HG03039 (cell line): ENCODE measurements around the gene TP73.
A peak's percentile ranks its signal among the peaks of the same experiment; 100 is the strongest.

Experiments used
- ATAC-seq: cut with Tn5 transposase; IDR thresholded peaks from one replicate; pipeline ENCODE4 v1.9.1; 2021; ENCODE audit warnings: mild to moderate bottlenecking, moderate library complexity; ENCODE audit not compliant: unreplicated experiment

Gene TP73

DNA sequence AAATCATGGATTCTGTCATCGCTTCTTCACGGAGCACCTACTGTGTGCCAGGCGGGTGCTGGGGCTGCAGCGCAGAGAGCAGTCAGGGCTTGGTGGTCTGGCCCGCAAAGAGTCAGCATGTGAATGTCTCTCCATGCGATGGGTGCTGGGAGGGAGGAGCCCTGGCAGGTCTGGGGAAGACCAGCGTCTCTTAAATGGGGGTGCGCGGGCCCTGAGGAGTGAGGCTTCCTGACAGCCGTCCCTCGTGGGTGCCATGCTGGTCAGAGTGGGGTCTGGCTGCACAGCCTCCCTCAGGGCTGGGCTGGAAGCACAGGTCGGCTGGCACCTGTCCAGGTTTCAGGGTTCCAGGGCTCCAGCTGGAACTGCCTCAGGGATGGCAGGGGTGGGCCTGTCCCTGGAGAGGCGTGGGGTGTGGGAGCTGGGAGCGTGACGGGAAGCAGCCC, 18.5 kb downstream of the TP73 start:
- no peak for ATAC-seq

DNA sequence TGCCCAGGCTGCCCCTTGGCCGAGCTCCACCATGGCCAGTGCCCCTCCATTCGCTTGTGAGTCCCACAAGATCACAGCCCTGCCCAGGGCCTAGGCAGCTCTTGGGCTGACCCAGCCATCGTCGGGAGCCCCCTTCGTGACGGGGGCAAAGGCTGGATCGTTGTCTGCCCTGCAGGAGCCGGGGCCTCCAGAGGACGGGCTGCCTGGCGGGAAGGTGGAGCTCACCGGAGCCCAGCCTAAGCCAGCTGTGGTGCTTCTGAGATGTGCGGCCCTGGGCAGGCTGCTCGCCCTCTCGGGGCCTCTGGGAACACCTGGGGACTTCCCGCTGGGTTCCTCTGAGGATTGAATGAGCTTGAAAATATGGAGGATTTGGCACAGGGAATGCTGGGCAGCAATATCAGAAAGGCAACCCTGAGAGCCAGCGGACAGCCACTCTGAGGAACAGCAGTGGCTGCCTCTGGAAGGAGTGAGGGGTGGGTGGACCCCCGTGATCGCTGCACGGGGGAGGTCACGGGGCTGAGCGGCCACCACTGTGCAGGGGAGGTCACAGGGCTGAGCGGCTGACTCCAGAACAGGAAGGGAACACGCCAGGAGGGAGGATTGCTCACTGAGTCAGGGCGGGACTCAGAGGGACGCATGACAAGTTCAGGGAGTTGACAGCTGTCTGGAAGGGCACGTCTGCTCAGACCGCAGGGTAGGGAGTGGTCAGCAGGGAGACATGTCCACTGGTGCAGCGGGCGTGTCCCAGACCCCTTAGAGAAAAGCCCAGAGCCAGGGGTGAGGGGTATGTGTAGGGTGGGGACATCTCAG, 19.3 kb downstream of the TP73 start:
- ATAC-seq, result no peak

DNA sequence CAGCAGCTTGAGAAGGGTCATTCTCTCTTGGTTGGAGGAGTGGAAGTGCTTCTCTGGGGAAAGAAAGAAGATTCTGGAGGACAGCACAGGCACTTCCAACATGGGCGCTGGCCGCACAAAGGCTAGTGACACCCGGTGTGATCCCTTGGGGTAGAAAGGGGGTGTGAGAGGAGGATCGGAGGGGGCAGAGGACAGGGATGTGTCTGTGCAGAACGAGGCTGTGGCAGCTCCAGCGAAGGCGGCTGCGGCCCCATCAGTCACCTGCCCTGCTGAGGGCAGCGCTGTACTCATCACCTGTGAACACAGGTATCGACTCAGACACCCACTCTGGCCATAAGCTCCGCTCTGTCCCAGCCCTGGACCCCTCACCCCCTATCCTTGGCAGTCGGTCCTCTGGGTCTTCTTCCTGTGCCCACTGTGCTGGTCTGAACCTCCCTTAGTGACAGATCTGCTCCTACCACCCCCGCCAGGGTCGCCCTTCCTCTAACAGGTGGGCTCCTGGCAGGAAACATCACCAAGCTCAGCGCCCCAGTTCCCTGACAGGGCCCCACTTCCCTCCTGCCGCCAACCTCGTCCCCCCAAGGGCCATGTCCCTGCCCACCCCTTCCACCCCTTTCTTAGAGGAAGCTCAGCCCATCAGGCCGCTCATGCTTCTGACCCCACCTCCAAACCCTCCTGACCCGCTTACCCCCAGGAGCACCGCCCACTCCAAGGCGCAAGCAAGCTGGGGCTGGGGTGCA, 20.1 kb downstream of the TP73 start:
- no peak for ATAC-seq

DNA sequence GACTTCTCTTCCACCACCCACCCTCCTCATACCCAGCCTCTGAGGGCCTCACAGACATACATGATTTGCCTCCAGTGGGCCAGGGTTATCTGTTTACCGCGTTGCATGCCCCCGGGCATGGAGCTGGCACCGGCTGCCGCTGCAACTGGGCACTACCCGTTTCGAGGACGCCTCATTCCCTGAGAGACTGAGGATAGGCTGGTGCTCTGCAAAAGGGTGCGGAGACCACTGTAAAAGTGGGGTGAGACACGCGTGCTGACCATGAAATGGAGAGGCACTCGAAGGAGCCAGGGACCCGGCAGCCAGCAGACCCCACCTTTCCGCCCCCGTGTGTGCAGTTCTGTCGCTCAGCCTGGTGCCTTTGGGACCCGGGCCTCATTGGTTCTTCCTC, 20.6 kb downstream of the TP73 start:
- ATAC-seq, result no peak

DNA sequence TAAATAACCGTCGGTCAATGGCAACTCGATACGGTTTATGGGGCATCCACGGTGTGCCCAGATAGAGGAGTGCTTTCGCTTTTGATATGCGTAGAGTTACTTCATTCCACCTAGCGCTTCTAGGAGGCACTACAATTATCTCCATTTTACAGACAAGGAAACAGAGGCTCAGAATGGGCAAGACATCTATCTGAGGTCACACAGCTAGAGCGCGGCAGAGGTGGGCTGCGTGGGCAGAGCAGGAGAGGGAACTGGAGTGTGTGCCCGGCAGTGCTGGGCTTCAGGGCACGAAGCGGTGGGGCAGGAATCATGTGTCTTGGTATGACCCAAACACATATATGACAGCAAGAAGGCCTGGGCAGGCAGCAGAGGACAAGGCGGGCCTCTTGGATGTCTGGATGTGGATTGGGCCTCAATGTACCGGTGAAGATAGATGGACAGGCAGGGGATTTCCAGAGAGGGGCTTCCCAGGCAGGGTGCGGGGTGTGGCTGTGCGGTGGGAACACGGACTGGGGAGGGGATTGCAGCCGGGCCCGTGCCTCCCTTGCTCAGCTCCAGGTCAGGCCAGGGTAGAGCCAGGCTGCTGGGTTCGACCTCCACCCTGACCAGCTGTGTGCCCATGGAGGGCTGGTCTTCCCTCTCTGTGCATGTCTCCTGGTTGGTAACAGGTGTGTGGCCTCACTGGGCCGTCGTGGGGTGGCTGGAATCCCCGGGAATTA, 21.2 kb downstream of the TP73 start:
- no peak for ATAC-seq

DNA sequence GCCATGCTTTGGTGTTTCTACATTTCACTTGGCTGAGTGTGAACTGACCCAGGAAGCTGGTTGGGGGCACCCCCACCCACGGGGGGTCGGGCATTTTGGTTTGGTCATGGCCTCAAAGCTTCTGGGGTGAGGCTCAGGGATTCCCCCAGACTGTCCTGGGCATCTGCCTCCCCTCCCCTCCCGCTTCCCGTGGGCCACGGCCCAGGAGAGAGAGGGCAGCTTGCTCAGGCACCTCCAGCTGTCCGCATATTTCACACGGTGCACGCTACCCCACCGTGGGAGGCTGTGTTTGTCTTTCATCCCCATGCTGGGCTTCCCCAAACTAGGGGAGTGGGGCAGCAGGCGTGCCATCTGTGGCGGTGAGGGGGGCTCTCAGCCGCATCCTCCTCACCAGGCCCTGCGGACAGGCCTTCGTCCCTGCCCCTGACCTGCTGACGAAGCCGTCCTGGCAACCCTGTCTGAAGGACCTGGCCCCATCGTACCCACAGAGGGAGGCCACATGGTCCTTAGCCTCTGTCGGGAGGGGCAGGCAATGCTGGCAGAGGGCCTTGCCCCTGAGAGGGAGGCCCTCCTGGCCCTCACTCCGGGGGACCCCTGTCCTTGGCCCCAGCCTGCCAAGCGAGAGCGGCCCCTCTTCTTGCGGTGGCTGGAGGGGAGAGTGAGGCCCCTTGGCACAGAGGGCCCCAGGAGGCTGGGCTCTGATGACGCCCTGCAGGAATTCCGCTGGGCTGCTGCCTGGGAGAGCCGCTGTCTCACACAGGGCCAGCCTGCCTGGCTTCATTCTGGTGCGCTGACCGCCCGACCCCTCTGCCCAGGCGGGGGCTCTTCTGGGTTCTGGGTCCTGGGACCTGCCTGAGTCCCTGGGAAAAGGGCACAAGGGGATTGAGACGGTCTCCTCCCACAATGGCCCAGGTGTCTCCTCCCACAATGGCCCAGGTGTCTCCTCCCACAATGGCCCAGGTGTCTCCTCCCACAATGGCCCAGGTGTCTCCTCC, 22.1 kb downstream of the TP73 start:
- no peak for ATAC-seq

DNA sequence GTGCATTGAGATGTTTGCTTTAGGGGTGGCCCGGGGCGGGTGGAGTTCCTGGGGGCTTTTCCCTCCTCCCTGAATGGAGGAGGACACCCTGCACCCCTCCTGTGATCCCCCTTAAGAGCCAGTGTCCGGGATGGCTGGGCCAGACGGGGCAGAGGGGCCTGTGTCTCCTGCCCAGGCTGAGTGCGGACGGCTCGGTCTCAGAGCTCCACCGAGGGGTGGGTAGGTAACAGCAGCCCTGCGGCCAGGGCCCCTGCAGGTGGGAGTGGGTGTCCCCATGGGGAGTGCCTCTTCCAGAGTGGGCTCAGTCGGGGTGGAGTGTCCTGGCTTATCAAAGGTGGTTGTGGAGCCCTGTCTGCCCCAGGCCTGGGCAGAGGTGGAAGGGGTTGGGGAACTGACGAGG, 23.1 kb downstream of the TP73 start:
- ATAC-seq, result no peak

DNA sequence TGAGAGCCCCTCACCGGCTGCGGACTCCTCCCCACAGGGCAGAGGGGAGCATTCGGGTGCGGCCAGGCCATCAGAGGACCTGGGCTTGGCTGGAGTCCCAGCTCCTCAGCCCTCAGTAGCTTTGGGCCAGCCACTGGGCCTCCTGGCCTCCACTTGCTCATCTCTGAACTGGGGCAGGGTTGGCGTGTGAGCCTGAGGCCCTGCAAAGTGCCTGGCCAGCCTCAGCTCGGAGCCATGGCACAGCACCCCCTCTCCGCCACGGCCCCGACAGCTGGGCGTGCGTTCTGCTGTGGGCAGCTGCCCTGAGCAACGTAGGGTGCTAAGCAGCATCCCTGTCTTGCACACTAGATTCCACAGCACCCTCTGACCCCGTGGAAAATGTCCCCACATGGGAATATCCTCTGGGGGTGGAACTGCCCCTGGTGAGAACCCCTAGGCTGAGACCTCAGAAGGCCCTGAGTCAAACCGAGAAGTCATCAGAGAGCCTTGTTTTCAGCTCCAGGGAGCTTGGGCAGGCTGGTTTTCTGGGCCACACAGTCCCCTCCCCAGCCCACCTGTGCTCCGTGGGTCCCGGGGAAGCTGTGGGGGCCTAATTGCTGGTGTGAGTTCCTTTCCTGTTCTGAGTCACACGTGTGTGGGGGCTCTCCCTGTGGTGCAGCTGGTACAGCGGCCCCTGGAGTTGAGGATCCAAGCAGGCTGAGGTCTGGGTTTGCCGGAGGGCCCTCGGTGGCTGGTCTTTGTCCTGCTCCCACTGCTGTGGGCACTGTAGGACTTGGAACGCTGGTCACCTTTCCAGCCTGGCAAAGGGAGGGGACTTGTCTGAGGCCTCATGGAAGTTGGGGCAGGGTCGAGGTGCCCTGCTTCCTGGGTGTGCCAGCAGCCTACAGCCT, 24.5 kb downstream of the TP73 start:
- peak; percentile 45 for ATAC-seq

DNA sequence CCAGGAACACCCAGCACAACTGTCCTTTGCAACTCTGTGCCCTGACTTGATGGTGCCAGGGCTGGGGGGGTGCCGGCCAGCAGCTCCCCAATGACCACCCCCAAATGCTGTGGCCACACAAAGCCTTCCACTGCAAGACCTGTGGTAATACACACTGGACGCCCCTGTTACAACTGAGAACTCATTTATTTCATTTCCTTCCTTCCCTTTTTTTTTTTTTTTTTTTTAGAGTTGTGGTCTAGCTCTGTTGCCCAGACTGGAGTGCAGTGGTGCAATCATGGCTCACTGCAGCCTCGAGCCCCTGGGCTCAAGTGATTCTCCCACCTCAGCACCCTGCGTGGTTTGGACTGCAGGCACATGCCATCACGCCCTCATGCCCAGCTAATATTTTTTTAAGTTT, 25.2 kb downstream of the TP73 start:
- ATAC-seq, result no peak

DNA sequence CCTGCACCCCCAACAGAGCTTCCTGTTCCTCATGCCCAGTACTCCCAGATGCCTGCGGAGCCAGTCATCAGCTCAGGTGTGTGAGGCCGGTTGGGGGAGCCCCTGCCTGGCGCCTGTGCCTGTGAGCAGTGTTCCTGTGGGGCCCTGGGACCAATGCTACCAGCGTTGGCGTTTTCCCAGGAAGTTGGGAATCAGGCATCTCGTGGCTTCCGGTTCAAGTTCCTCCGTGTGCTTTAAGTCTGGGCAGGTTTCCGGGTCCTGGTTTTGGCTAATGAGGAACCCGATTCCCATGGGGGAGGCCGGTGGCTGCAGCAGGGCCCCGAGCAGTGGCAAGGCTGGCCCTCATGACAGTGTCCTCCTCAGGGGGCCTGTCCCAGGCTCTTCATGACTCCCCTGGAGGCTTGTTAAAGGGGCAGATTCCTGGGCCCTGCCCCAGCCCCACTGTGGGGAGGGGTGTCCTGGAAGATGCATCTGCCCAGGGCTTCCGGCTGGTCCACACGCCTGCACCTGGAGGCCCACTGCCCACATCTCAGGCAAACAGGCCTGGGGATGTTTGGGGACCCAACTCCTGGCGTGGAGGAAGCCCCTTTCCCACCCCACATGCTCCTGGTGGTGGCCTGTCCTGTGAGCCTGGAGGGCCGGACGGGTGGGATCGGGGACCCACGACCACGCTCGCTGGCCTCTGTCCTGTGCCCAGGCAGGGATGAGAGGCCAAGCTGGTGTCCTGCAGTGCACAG, 26.2 kb downstream of the TP73 start:
- ATAC-seq, result no peak

DNA sequence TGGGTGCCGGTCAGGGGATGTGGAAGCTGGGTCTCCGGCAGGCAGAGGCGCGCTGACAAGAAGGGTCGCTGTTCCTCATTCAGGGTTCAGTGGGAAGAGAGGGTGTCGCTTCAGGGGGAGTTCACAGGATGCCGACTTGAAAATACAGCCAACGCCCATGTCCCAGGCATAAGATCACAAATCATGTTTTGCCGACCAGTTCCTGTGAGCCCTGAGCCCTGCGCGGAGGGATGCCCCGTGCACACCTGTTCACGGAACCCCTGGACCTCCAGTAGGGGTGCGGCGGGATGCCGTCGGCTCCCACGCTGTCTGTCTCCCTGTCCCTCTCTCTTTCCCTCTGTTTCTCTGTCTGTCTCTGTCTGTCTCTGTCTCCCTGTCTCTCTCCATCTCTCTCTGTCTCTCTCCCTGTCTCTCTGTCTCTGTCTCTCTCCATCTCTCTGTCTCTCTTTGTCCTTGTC, 26.8 kb downstream of the TP73 start:
- ATAC-seq, result no peak

DNA sequence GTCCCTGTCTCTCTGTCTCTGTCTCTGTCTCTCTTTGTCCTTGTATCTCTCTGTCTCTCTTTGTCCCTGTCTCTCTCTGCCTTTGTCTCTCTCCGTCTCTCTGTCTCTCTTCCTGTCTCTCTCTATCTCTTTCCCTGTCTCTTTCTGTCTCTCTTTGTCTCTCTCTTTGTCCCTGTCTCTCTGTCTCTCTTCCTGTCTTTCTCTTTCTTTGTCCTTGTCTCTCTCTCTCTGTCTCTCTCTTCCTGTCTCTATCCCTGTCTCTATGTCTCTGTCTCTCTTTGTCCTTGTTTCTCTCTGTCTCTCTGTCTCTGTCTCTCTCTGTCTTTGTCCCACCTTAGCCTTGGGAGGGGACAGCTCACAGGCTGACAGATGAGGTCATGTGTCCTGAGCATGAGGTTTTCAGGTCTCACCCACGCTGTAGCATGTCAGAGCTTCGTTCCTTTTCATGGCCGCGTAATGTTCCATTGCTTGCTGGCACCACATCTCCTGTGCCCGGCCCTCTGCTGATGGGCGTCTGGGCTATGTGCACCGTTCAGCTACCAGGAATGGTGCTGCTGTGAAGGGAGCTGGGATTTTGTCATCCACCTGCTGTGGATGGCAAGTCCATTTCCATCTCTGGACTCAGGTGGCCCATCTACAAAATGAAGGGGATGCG, 27.6 kb downstream of the TP73 start:
- ATAC-seq, result no peak

DNA sequence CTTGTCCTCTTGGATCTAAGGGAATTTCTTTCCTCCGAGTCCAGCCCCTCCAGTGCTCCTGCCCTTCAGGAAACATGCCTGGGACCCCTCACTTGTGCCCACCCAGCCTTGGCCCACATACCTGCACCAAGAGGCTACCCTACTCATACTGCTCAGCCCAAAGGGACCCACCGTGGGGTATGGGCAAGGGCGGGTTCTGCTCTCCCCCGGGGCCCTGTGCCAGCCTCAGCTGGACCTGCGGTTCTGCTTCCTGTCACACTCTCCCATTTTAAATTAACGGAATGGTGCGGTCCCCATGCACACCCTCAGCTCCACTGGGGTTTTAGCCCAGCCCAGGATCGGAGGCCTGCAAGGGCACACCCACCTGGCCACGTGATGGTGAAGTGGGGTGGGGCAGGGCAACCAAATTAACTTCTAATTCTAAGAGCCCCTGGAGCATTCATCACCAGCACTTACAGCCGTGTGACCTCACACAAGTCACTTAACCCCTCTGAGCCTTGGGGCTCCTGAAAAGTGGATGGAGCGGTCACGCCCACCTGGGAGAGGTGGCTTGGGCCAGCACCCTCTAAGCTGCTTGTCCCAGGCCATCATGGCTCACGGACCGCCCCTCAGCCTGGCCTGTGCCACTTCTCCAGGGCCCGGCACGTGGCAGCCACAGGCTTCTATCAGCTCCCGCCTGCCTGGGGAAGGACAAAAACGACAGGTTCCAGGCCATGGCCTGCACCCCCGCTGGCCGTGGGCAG, 28.3 kb downstream of the TP73 start:
- no peak for ATAC-seq

DNA sequence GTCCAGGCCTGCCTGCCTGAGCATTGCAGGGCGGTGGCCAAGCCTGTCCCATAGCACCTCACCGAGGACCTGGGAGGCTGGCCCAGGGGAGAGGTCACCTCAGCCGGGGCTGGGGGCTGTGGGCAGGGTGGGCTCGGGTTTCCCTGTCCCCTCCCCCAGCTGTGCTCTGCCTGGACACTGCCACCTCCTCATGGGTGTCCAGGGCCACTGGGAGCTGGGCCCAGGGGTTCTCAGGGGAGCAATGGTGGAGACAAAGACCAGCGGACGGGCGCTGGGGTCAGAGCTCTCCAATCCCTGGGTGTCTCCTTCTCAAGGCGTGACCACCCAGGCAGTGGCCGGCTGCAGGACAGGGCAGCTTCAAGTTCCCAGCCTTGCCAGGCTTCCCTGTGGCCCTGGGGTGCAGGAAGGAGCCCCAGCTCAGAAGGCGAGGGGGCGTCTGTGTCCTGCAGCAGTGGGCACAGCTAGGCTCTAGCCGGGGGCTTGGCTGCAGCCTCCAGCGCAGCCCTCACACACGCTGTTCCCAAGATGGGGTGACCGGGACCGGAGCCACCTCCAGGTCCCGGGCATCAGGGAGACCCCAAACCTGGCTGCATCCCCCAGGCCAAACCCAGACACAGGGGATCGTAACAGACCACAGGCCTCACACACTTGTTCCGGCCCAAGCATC, 29.0 kb downstream of the TP73 start:
- ATAC-seq, result no peak

DNA sequence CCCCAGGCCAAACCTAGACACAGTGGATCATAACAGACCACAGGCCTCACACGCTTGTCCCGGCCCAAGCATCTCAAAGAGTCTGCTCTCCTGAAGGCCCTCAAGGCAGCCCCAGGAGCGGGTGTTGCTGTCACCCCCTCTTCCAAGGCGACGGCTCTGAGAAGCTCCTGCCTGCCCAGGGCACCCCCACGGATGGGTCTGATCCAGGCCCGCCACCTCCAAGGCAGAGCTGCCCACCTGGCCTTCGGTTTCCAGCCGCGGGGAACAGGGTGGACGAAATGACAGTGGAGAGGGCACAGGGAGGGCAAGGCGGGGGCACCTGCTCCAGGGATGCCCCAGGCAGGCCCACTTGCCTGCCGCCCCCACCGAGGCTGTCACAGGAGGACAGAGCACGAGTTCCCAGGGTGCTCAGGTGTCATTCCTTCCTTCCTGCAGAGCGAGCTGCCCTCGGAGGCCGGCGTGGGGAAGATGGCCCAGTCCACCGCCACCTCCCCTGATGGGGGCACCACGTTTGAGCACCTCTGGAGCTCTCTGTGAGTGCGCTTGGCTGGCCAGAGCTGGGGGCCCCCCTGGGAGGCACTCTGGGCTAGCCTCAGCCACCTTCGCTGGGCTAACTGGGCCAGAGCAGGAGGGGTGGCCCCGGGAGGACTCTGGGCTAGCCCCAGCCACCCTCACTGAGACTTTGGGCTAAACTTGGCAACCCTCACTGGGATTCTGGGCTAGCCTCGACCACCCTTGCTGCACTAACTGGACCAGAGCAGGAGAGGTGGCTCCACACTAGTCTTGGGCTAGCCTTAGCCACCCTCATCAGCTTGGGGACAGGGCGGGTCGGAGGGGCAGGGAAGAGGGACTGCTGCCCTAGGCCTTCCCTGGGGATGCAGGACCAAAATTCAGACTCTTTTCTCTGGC, 29.8 kb downstream of the TP73 start:
- no peak for ATAC-seq

DNA sequence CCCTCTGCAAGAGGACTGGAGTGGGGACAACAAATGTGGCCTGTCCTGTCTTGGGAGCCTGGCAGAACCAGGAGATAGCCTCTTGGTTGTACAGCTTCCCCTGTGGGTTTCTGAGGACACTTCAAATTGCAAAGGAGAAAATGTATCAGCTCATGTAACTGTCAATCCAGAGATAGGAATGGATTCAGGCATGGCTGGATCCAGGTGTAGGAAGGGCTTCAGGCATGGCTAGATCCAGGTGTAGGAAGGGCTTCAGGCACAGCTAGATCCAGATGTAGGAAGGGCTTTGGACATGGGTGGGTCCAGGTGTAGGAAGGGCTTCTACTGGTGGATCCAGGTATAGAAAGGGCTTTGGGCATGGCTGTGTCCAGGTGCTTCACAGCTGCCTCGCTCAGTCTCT, 30.9 kb downstream of the TP73 start:
- no peak for ATAC-seq
